ENCODE results near the gene ZNF439.

GRCh38 chr19:11868188-11868587, 19.7 kb downstream of the ZNF439 start:
- TF ChIP-seq, protein P1, sequence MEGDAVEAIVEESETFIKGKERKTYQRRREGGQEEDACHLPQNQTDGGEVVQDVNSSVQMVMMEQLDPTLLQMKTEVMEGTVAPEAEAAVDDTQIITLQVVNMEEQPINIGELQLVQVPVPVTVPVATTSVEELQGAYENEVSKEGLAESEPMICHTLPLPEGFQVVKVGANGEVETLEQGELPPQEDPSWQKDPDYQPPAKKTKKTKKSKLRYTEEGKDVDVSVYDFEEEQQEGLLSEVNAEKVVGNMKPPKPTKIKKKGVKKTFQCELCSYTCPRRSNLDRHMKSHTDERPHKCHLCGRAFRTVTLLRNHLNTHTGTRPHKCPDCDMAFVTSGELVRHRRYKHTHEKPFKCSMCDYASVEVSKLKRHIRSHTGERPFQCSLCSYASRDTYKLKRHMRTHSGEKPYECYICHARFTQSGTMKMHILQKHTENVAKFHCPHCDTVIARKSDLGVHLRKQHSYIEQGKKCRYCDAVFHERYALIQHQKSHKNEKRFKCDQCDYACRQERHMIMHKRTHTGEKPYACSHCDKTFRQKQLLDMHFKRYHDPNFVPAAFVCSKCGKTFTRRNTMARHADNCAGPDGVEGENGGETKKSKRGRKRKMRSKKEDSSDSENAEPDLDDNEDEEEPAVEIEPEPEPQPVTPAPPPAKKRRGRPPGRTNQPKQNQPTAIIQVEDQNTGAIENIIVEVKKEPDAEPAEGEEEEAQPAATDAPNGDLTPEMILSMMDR (IDR thresholded peaks at IDR 0.05): no peak
- no peak for TF ChIP-seq EZH2 (IDR thresholded peaks at IDR 0.05; ENCODE audit: borderline replicate concordance, insufficient read depth, low read depth, low read length, poor library complexity, severe bottlenecking)
